SK-N-SH treated with all-trans-retinoic acid at 6 μM for 48 hours (cell line): ENCODE data around the gene CPT1C.
A peak's percentile ranks its signal among the peaks of the same experiment; 100 is the strongest.

Source experiments
- ATAC-seq: fragments of 200-7000 bp; cut with Tn5 transposase; 3 replicates; pipeline ENCODE4 v1.9.1; 2020; ENCODE audit warnings: mild to moderate bottlenecking, moderate library complexity
- ARNTL ChIP-seq: fragments of 450-650 bp; formaldehyde crosslinking; IDR thresholded peaks from 2 replicates; pipeline ENCODE4 v1.5.0; 2020; ENCODE audit warnings: low read depth, mild to moderate bottlenecking, moderate library complexity, borderline replicate concordance
- BACH2 ChIP-seq: fragments of 250-450 bp; sonication (Bioruptor Pico); IDR thresholded peaks from 2 replicates; pipeline ENCODE4 v1.9.0; 2021; ENCODE audit warnings: mild to moderate bottlenecking, borderline replicate concordance
- CSDC2 ChIP-seq: fragments of 250-450 bp; sonication (Bioruptor Pico); IDR thresholded peaks from 2 replicates; pipeline ENCODE4 v1.5.0; 2020; ENCODE audit warnings: mild to moderate bottlenecking, moderate library complexity
- CSRNP3 ChIP-seq: fragments of 250-450 bp; sonication (Bioruptor Pico); IDR thresholded peaks from 2 replicates; pipeline ENCODE4 v1.5.1; 2021; ENCODE audit warnings: mild to moderate bottlenecking, moderate library complexity
- ESRRG ChIP-seq: fragments of 250-450 bp; sonication (Bioruptor Pico); IDR thresholded peaks from 2 replicates; pipeline ENCODE4 v1.6.1; 2021; ENCODE audit warnings: mild to moderate bottlenecking
- GLIS3 ChIP-seq: fragments of 250-450 bp; sonication (Bioruptor Pico); IDR thresholded peaks from 2 replicates; pipeline ENCODE4 v1.5.0; 2020; ENCODE audit warnings: mild to moderate bottlenecking, moderate library complexity
- ISL1 ChIP-seq: fragments of 250-450 bp; sonication (Bioruptor Pico); IDR thresholded peaks from 2 replicates; pipeline ENCODE4 v2.1.2; 2022; ENCODE audit warnings: mild to moderate bottlenecking, moderate library complexity
- OSR1 ChIP-seq: fragments of 250-450 bp; sonication (Bioruptor Pico); IDR thresholded peaks from 2 replicates; pipeline ENCODE4 v1.8.0; 2022; ENCODE audit warnings: moderate library complexity, mild to moderate bottlenecking, inconsistent platforms
- POU6F1 ChIP-seq: fragments of 250-450 bp; sonication (Bioruptor Pico); IDR thresholded peaks from 2 replicates; pipeline ENCODE4 v1.8.0; 2021; ENCODE audit warnings: low read depth, mild to moderate bottlenecking, moderate library complexity, borderline replicate concordance
- RARB ChIP-seq: fragments of 250-450 bp; sonication (Bioruptor Pico); IDR thresholded peaks from 2 replicates; pipeline ENCODE4 v1.8.0; 2021; ENCODE audit warnings: mild to moderate bottlenecking, moderate library complexity
- SNAI2 ChIP-seq: fragments of 250-450 bp; sonication (Bioruptor Pico); IDR thresholded peaks from 2 replicates; pipeline ENCODE4 v1.5.0; 2020; ENCODE audit warnings: mild to moderate bottlenecking, moderate library complexity
- TCF4 ChIP-seq: fragments of 250-450 bp; sonication (Bioruptor Pico); IDR thresholded peaks from 2 replicates; pipeline ENCODE4 v1.8.0; 2021; ENCODE audit warnings: mild to moderate bottlenecking, moderate library complexity, borderline replicate concordance
- TOX ChIP-seq: fragments of 250-450 bp; sonication (Bioruptor Pico); IDR thresholded peaks from 2 replicates; pipeline ENCODE4 v1.8.0; 2021; ENCODE audit warnings: mild to moderate bottlenecking, moderate library complexity, borderline replicate concordance
- TSHZ2 ChIP-seq: fragments of 250-450 bp; sonication (Bioruptor Pico); IDR thresholded peaks from 2 replicates; pipeline ENCODE4 v1.5.0; 2020; ENCODE audit warnings: mild to moderate bottlenecking, moderate library complexity
- ZC3H10 ChIP-seq: fragments of 250-450 bp; sonication (Bioruptor Pico); IDR thresholded peaks from 2 replicates; pipeline ENCODE4 v1.5.1; 2021; ENCODE audit warnings: mild to moderate bottlenecking, moderate library complexity
- ZFP3 ChIP-seq: fragments of 250-450 bp; sonication (Bioruptor Pico); IDR thresholded peaks from 2 replicates; pipeline ENCODE4 v1.5.0; 2020; ENCODE audit warnings: mild to moderate bottlenecking, moderate library complexity
- ZFP30 ChIP-seq: fragments of 450-650 bp; formaldehyde crosslinking; IDR thresholded peaks from 2 replicates; pipeline ENCODE4 v1.5.0; 2022; ENCODE audit warnings: mild to moderate bottlenecking, moderate library complexity
- ZNF565 ChIP-seq: fragments of 450-650 bp; formaldehyde crosslinking; conservative IDR thresholded peaks from 2 replicates; pipeline ENCODE4 v1.5.0; 2020; ENCODE audit warnings: low read depth, mild to moderate bottlenecking, moderate library complexity
- ZNF70 ChIP-seq: fragments of 450-650 bp; formaldehyde crosslinking; IDR thresholded peaks from 2 replicates; pipeline ENCODE4 v1.5.0; 2020; ENCODE audit warnings: mild to moderate bottlenecking, moderate library complexity
- TF ChIP-seq, protein P1 (sequence below): fragments of 250-450 bp; sonication (Bioruptor Pico); IDR thresholded peaks from 2 replicates; pipeline ENCODE4 v1.8.0; 2020; ENCODE audit warnings: mild to moderate bottlenecking, moderate library complexity, borderline replicate concordance
- TF ChIP-seq, protein P2 (sequence below): fragments of 250-450 bp; sonication (Bioruptor Pico); IDR thresholded peaks from 2 replicates; pipeline ENCODE4 v1.5.1; 2020; ENCODE audit warnings: low read depth, mild to moderate bottlenecking, moderate library complexity

CPT1C gene

GRCh38 chr19:49690079-49690655, 749 bp upstream of the CPT1C start:
- peak; percentile 40 for ATAC-seq
- TF ChIP-seq ISL1 (CRISPR knock-in tag) (no peak), POU6F1 (CRISPR knock-in tag) (no peak), ESRRG (no peak), TSHZ2 (CRISPR knock-in tag) (no peak), BACH2 (CRISPR knock-in tag) (no peak), ZNF565 (CRISPR knock-in tag) (no peak), ZNF70 (CRISPR knock-in tag) (no peak), TCF4 (no peak), OSR1 (no peak), GLIS3 (CRISPR knock-in tag) (no peak), CSDC2 (no peak), RARB (no peak), ARNTL (CRISPR knock-in tag) (no peak), ZFP3 (CRISPR knock-in tag) (no peak), CSRNP3 (CRISPR knock-in tag) (no peak), TOX (CRISPR knock-in tag) (no peak)
- TF ChIP-seq, protein P1, sequence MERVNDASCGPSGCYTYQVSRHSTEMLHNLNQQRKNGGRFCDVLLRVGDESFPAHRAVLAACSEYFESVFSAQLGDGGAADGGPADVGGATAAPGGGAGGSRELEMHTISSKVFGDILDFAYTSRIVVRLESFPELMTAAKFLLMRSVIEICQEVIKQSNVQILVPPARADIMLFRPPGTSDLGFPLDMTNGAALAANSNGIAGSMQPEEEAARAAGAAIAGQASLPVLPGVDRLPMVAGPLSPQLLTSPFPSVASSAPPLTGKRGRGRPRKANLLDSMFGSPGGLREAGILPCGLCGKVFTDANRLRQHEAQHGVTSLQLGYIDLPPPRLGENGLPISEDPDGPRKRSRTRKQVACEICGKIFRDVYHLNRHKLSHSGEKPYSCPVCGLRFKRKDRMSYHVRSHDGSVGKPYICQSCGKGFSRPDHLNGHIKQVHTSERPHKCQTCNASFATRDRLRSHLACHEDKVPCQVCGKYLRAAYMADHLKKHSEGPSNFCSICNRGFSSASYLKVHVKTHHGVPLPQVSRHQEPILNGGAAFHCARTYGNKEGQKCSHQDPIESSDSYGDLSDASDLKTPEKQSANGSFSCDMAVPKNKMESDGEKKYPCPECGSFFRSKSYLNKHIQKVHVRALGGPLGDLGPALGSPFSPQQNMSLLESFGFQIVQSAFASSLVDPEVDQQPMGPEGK (CRISPR knock-in tag): no peak

DNA sequence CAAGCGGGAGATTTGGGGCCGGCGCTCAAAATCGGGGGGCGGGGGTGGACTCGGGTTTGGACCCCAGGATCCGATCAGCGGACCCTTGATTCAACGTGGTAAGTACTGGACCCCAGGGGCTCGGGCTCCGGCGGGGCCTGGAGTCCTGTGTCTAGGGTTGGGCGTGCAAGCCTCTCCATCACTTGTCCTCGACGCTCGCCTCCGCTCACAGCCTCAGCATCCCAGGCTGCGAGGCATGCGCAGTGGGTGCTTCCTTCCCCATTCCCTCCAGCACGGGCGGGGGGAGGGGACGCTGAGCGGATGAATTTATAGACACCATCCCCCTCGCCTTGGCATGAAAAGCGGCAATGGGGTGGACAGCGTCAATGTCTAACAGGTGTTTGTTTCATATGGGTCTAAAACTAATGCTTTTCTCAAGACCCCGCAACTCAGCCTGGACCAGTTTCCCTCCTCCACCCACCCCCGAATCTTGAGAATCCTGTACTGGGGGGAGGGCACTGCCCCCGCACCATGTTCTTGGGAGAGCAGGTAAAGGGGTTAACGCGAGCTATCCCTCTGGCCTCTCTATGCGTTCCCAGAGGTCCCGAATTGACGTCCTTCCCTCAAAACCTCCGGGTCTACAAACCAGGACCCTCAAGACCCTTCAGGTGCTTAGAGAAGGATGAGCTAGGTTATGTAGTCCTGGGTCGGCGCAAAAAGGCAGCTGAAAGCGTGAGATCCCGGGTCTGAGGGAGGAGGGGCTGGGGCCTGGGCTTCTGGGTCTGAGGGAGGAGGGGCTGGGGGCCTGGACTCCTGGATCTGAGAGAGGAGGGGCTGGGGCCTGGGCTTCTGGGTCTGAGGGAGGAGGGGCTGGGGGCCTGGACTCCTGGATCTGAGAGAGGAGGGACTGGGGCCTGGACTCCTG, 579 bp downstream of the CPT1C start:
- ATAC-seq: peak; percentile 60
- TF ChIP-seq, protein P2, sequence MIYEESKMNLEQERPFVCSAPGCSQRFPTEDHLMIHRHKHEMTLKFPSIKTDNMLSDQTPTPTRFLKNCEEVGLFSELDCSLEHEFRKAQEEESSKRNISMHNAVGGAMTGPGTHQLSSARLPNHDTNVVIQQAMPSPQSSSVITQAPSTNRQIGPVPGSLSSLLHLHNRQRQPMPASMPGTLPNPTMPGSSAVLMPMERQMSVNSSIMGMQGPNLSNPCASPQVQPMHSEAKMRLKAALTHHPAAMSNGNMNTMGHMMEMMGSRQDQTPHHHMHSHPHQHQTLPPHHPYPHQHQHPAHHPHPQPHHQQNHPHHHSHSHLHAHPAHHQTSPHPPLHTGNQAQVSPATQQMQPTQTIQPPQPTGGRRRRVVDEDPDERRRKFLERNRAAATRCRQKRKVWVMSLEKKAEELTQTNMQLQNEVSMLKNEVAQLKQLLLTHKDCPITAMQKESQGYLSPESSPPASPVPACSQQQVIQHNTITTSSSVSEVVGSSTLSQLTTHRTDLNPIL (CRISPR knock-in tag): no peak
- no peak for TF ChIP-seq ISL1 (CRISPR knock-in tag)
- TF ChIP-seq RARB: no peak
- TF ChIP-seq BACH2 (CRISPR knock-in tag): no peak
- no peak for TF ChIP-seq SNAI2
- TF ChIP-seq ARNTL (CRISPR knock-in tag): no peak
- no peak for TF ChIP-seq TOX (CRISPR knock-in tag)
- no peak for TF ChIP-seq ZFP3 (CRISPR knock-in tag)
- no peak for TF ChIP-seq ESRRG
- no peak for TF ChIP-seq POU6F1 (CRISPR knock-in tag)
- no peak for TF ChIP-seq ZC3H10 (CRISPR knock-in tag)
- no peak for TF ChIP-seq CSDC2
- no peak for TF ChIP-seq ZNF70 (CRISPR knock-in tag)
- TF ChIP-seq ZFP30 (CRISPR knock-in tag): no peak
- no peak for TF ChIP-seq TCF4
- no peak for TF ChIP-seq ZNF565 (CRISPR knock-in tag)
- TF ChIP-seq OSR1: no peak
